ENCODE data around the gene CACNA1E.

Gene CACNA1E

GRCh38 chr1:181485287-181486097, 2.2 kb downstream of the CACNA1E start:
- DNase-seq (ENCODE audit: low spot score): no peak

GRCh38 chr1:181486098-181486420, 2.7 kb downstream of the CACNA1E start:
- DNase-seq (ENCODE audit: low spot score): no peak

- DNase-seq (ENCODE audit: low spot score): no peak
These were observed 5.5 kb downstream of the CACNA1E start for GRCh38 chr1:181488866-181489265.

- no peak for DNase-seq (ENCODE audit: low spot score)
These were observed 7.0 kb downstream of the CACNA1E start for GRCh38 chr1:181490276-181490675.

GRCh38 chr1:181490740-181491712, 7.7 kb downstream of the CACNA1E start:
- DNase-seq (ENCODE audit: low spot score): no peak

- DNase-seq (ENCODE audit: low spot score): no peak
These were observed 9.8 kb downstream of the CACNA1E start for GRCh38 chr1:181493166-181493565.

- no peak for DNase-seq (ENCODE audit: low spot score)
These were observed 10.6 kb downstream of the CACNA1E start for GRCh38 chr1:181493885-181494284.

GRCh38 chr1:181496759-181497158, 13.4 kb downstream of the CACNA1E start:
- DNase-seq (ENCODE audit: low spot score): no peak

- no peak for DNase-seq (ENCODE audit: low spot score)
These were observed 14.6 kb downstream of the CACNA1E start for GRCh38 chr1:181497870-181498269.

- DNase-seq (ENCODE audit: low spot score): no peak
These were observed 16.5 kb downstream of the CACNA1E start for GRCh38 chr1:181499825-181500224.

- no peak for DNase-seq (ENCODE audit: low spot score)
These were observed 17.3 kb downstream of the CACNA1E start for GRCh38 chr1:181500636-181501035.

GRCh38 chr1:181501612-181502011, 18.3 kb downstream of the CACNA1E start:
- DNase-seq (ENCODE audit: low spot score): no peak

GRCh38 chr1:181503171-181503810, 20.0 kb downstream of the CACNA1E start:
- DNase-seq (ENCODE audit: low spot score): no peak

- no peak for DNase-seq (ENCODE audit: low spot score)
These were observed 21.1 kb downstream of the CACNA1E start for GRCh38 chr1:181504399-181504842.

- DNase-seq (ENCODE audit: low spot score): no peak
These were observed 23.4 kb downstream of the CACNA1E start for GRCh38 chr1:181506563-181507353.

- no peak for DNase-seq (ENCODE audit: low spot score)
These were observed 25.3 kb downstream of the CACNA1E start for GRCh38 chr1:181508486-181509165.

- no peak for DNase-seq (ENCODE audit: low spot score)
These were observed 30.5 kb downstream of the CACNA1E start for GRCh38 chr1:181513786-181514297.

GRCh38 chr1:181514298-181515290, 31.3 kb downstream of the CACNA1E start:
- DNase-seq (ENCODE audit: low spot score): no peak

GRCh38 chr1:181516706-181517105, 33.4 kb downstream of the CACNA1E start:
- DNase-seq (ENCODE audit: low spot score): no peak
